Measurements from ENCODE around the gene SPINK14.

Gene SPINK14

GRCh38 chr5:148214665-148215185 lies 46.4 kb downstream of the SPINK14 start:
- no peaks in the 10 kb centered on the region for H3K4me1 Mint-ChIP-seq (ENCODE audit: low read depth)
- H3K4me3 Mint-ChIP-seq, result no peak overlapping the region
- peaks cover 4% of the 10 kb centered on the region for H3K9me3 Mint-ChIP-seq
- H3K27ac Mint-ChIP-seq, result no peak overlapping the region
- DNase-seq, result no peak
- H3K36me3 Mint-ChIP-seq (ENCODE audit: low read depth), result no peaks in the 10 kb centered on the region
- peaks cover 10% of the 10 kb centered on the region for H3K27me3 Mint-ChIP-seq

GRCh38 chr5:148221508-148221907 lies 53.2 kb downstream of the SPINK14 start:
- Mint-ChIP-seq H3K4me3 (no peak overlapping the region), H3K27ac (no peak overlapping the region), H3K27me3 (peaks cover 29% of the 10 kb centered on the region), H3K36me3 (ENCODE audit: low read depth) (no peaks in the 10 kb centered on the region), H3K4me1 (ENCODE audit: low read depth) (no peaks in the 10 kb centered on the region), H3K9me3 (peaks cover 4% of the 10 kb centered on the region)
- DNase-seq, result no peak

- Mint-ChIP-seq H3K9me3 (no peaks in the 10 kb centered on the region), H3K27me3 (peaks cover 25% of the 10 kb centered on the region), H3K36me3 (ENCODE audit: low read depth) (no peaks in the 10 kb centered on the region), H3K4me1 (ENCODE audit: low read depth) (no peaks in the 10 kb centered on the region), H3K27ac (no peak overlapping the region), H3K4me3 (no peak overlapping the region)
- no peak for DNase-seq
Measured at GRCh38 chr5:148224117-148224742, 55.9 kb downstream of the SPINK14 start.

Data from activated T-cell treated with anti-CD3 and anti-CD28 coated beads, Interleukin-2, amount 50 U/mL, for 24 hours (primary cell).